GM12878 (cell line): Measurements from ENCODE around the gene ERC2. TPM values are rescaled to one million over a fixed set of nuclear protein-coding genes. Genes with fewer than 3 reads are reported as not detected.

Experiments used
- ATAC-seq: fragments of 200-7000 bp; cut with Tn5 transposase; 3 replicates; pipeline ENCODE4 v1.9.1; 2020; ENCODE audit warnings: mild to moderate bottlenecking, moderate library complexity
- BruUV-seq: library from RNA; stranded (reverse); fragments of 400-500 nt; replicated peaks from 2 replicates; lab custom pipeline; 2021; lab: Mats Ljungman, UMichigan
- CTCF ChIA-PET: fragments of 300-600 bp; sonication (Branson Sonifier 250); formaldehyde crosslinking; extraction: SDS; loops from one replicate; lab custom pipeline; 2021; ENCODE audit warnings: inconsistent platforms; lab: Yijun Ruan, JAX
- POLR2A ChIA-PET: fragments of 350-600 bp; formaldehyde crosslinking; extraction: SDS; loops from one replicate; lab custom pipeline; 2021; ENCODE audit warnings: inconsistent platforms; lab: Charles Lee
- RAD21 ChIA-PET: fragments of 300-600 bp; sonication (Branson Sonifier 250); formaldehyde crosslinking; loops from one replicate; lab custom pipeline; 2023; ENCODE audit warnings: antibody characterized with exemption; ENCODE audit not compliant: unreplicated experiment; lab: Charles Lee
- SMC1A ChIA-PET: fragments of 300-600 bp; sonication (Branson Sonifier 250); formaldehyde crosslinking; loops from one replicate; lab custom pipeline; 2023; ENCODE audit not compliant: unreplicated experiment, uncharacterized antibody; lab: Charles Lee
- DNase-seq: peaks from one replicate; pipeline ENCODE4 v3.0.0-alpha.2; 2011; ENCODE audit warnings: low read depth, low spot score
- FAIRE-seq: peaks from 3 replicates; lab custom pipeline; 2011; peaks lifted over from hg19 to GRCh38; lab: Jason Lieb, UNC
- H2AFZ ChIP-seq: 2 replicates; pipeline ENCODE4 v1.6.0; 2011; ENCODE audit warnings: low read depth, low read length, control low read depth; ENCODE audit not compliant: control insufficient read depth
- H3K27ac ChIP-seq: 2 replicates; pipeline ENCODE4 v1.5.1; 2011; ENCODE audit warnings: control low read depth; ENCODE audit not compliant: control insufficient read depth, insufficient read depth
- H3K27me3 ChIP-seq, 2 experiments: replicated peaks in 1 of 2; 2 replicates each; pipeline versions ENCODE4 v1.6.0 to v1.6.1; 2011; ENCODE audit warnings: low read length in 1 of 2; ENCODE audit not compliant: control insufficient read depth in 2 of 2, insufficient read depth in 2 of 2
- H3K36me3 ChIP-seq, 2 experiments: 2 replicates each; pipeline ENCODE4 v1.5.1; 2011; ENCODE audit warnings: low read length in 1 of 2; ENCODE audit not compliant: control insufficient read depth in 2 of 2, insufficient read depth in 2 of 2
- H3K4me1 ChIP-seq: 2 replicates; pipeline ENCODE4 v1.6.1; 2011; ENCODE audit warnings: mild to moderate bottlenecking, low read length, moderate library complexity, mixed read lengths; ENCODE audit not compliant: control insufficient read depth, insufficient read depth
- H3K4me2 ChIP-seq: 2 replicates; pipeline ENCODE4 v1.6.0; 2011; ENCODE audit warnings: control low read depth; ENCODE audit not compliant: control insufficient read depth, insufficient read depth
- H3K4me3 ChIP-seq: fragments of 200-600 bp; sonication (generic); 2 replicates; pipeline ENCODE4 v1.5.1; 2016
- H3K79me2 ChIP-seq: 2 replicates; pipeline ENCODE4 v1.6.0; 2011; ENCODE audit warnings: low read length; ENCODE audit not compliant: control insufficient read depth, insufficient read depth
- H3K9ac ChIP-seq: 2 replicates; pipeline ENCODE4 v1.8.0; 2011; ENCODE audit warnings: low read length, control low read depth, mixed read lengths; ENCODE audit not compliant: control insufficient read depth, insufficient read depth
- H3K9me3 ChIP-seq: replicated peaks from 3 replicates; pipeline ENCODE4 v1.5.1; 2011; ENCODE audit warnings: mild to moderate bottlenecking, low read length; ENCODE audit not compliant: control insufficient read depth, insufficient read depth
- H4K20me1 ChIP-seq: 2 replicates; pipeline ENCODE4 v1.6.0; 2011; ENCODE audit not compliant: control insufficient read depth, insufficient read depth
- ESRRA ChIP-seq: IDR thresholded peaks from 2 replicates; pipeline ENCODE4 v1.6.1; 2012; ENCODE audit warnings: mild to moderate bottlenecking, low read length, improper control_type of control experiment
- IKZF2 ChIP-seq, 2 experiments: fragments of 450-650 bp; IDR thresholded peaks; 2 replicates each; pipeline ENCODE4 v1.6.1; 2017; ENCODE audit warnings: mild to moderate bottlenecking in 2 of 2, moderate library complexity in 2 of 2
- IRF4 ChIP-seq: IDR thresholded peaks from 2 replicates; pipeline ENCODE4 v1.6.1; 2011; ENCODE audit warnings: low read depth, low read length
- TAF1 ChIP-seq: IDR thresholded peaks from 2 replicates; pipeline ENCODE4 v1.6.1; 2011; ENCODE audit warnings: mild to moderate bottlenecking, low read depth, low read length, borderline replicate concordance
- YY1 ChIP-seq: IDR thresholded peaks from 2 replicates; pipeline ENCODE4 v1.6.1; 2011; ENCODE audit warnings: low read depth, mild to moderate bottlenecking, low read length
- WGBS: methylation state at CpG from one replicate; pipeline ENCODE4 v1.1.6; 2016; ENCODE audit warnings: low lambda C conversion rate; ENCODE audit not compliant: insufficient replicate concordance, insufficient coverage; ENCODE audit errors: missing lambda C conversion rate; 5-methylcytosine and 5-hydroxymethylcytosine counted together
- in situ Hi-C: fragments of 300-500 bp; cut with MboI; formaldehyde crosslinking; loops from 9 replicates; pipeline ENCODE4 v1.14.3; 2018; ENCODE audit warnings: mixed read lengths
- intact Hi-C: fragments of 100-400 bp; cut with micrococcal nuclease; formaldehyde crosslinking; loops from one replicate; pipeline ENCODE4 v1.14.2; 2022; ENCODE audit not compliant: unreplicated experiment
- polyA plus RNA-seq, 11 experiments: library from polyadenylated mRNA; depleted of rRNA in 4 of 11; unstranded in 6 of 11; stranded (reverse) in 5 of 11; fragments of >200 nt; fragmentation: Nextera tagmentation in 4 of 11; fragmentation: Illumina TruSeq in 1 of 11; extraction: Ambion mirVana in 4 of 11; extraction: Trizol in 1 of 11; gene quantifications; 1 replicate in 1 of 11; 2 replicates in 10 of 11; pipeline versions ENCODE4 v1.2.1 to v1.2.3, GENCODE V29; 2011 to 2016; ENCODE audit warnings: inconsistent platforms in 2 of 11, missing spikeins in 2 of 11, low read depth in 1 of 11
- total RNA-seq, 4 experiments: library from RNA; depleted of rRNA in 3 of 4; stranded (reverse); fragments of >200 nt in 3 of 4; fragmentation: Illumina TruSeq in 1 of 4; extraction: Trizol in 1 of 4; gene quantifications; 2 replicates each; pipeline versions ENCODE4 v1.2.1 to v1.2.3, GENCODE V29; 2013 to 2021
- TF ChIP-seq, protein P1 (sequence below): fragments of 450-650 bp; IDR thresholded peaks from 2 replicates; pipeline ENCODE4 v1.6.1; 2017; ENCODE audit warnings: antibody characterized with exemption, mild to moderate bottlenecking, moderate library complexity
- TF ChIP-seq, protein P2 (sequence below): fragments of 150-350 bp; IDR thresholded peaks from 2 replicates; pipeline ENCODE4 v1.6.1; 2014; ENCODE audit warnings: mild to moderate bottlenecking, low read depth, low read length
- TF ChIP-seq, protein P3 (sequence below): IDR thresholded peaks from 2 replicates; pipeline ENCODE4 v1.6.1; 2011; ENCODE audit warnings: mild to moderate bottlenecking, low read depth, low read length, moderate library complexity; ENCODE audit not compliant: insufficient replicate concordance

The ERC2 gene
- total and polyA plus RNA-seq, 10 of the 15 experiments (the other 5 are each of a cell fraction or from before 2014, with no cell fraction given) = 0.06 to 1.4 (median 0.12) TPM; not detected in 3

DNA sequence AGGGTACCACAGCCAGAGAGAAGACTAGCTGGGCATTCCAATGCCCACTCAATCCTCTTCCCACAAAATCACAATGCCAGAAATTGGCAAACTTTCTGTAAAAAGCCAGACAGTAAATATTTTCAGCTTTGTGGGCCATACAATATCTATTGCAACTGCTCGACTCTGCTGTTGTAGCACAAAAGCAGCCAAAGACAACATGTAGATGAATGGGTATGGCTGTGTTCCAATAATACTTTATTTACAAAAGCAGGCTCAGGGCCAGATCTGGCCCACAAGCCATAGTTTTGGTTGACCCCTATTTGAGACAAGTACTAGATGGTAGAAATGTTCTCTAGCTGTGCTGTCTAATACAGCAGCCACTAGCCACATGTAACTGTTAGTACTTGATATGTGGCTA lies 330.9 kb downstream of the ERC2 start:
- Histone ChIP-seq H3K27ac (no peak overlapping the region), H3K27me3 (peaks cover 0 to 2% of the 10 kb centered on the region in 2 experiments; a peak in 2 of 4 replicates), H3K9ac (no peak overlapping the region), H3K4me1 (no peaks in the 10 kb centered on the region), H3K36me3 (no peaks in the 10 kb centered on the region), H4K20me1 (no peaks in the 10 kb centered on the region), H3K4me2 (no peak overlapping the region), H2AFZ (no peak overlapping the region), H3K79me2 (no peaks in the 10 kb centered on the region), H3K9me3 (no peaks in the 10 kb centered on the region), H3K4me3 (no peak overlapping the region)
- no peak for ATAC-seq
- TF ChIP-seq YY1 (no peak), IRF4 (no peak), IKZF2 (IDR thresholded peaks at IDR 0.05) (no peak), ESRRA (no peak), TAF1 (no peak)
- TF ChIP-seq, protein P1, sequence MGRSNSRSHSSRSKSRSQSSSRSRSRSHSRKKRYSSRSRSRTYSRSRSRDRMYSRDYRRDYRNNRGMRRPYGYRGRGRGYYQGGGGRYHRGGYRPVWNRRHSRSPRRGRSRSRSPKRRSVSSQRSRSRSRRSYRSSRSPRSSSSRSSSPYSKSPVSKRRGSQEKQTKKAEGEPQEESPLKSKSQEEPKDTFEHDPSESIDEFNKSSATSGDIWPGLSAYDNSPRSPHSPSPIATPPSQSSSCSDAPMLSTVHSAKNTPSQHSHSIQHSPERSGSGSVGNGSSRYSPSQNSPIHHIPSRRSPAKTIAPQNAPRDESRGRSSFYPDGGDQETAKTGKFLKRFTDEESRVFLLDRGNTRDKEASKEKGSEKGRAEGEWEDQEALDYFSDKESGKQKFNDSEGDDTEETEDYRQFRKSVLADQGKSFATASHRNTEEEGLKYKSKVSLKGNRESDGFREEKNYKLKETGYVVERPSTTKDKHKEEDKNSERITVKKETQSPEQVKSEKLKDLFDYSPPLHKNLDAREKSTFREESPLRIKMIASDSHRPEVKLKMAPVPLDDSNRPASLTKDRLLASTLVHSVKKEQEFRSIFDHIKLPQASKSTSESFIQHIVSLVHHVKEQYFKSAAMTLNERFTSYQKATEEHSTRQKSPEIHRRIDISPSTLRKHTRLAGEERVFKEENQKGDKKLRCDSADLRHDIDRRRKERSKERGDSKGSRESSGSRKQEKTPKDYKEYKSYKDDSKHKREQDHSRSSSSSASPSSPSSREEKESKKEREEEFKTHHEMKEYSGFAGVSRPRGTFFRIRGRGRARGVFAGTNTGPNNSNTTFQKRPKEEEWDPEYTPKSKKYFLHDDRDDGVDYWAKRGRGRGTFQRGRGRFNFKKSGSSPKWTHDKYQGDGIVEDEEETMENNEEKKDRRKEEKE = no peak
- TF ChIP-seq, protein P2, sequence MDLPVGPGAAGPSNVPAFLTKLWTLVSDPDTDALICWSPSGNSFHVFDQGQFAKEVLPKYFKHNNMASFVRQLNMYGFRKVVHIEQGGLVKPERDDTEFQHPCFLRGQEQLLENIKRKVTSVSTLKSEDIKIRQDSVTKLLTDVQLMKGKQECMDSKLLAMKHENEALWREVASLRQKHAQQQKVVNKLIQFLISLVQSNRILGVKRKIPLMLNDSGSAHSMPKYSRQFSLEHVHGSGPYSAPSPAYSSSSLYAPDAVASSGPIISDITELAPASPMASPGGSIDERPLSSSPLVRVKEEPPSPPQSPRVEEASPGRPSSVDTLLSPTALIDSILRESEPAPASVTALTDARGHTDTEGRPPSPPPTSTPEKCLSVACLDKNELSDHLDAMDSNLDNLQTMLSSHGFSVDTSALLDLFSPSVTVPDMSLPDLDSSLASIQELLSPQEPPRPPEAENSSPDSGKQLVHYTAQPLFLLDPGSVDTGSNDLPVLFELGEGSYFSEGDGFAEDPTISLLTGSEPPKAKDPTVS = no peak
- TF ChIP-seq, protein P3, sequence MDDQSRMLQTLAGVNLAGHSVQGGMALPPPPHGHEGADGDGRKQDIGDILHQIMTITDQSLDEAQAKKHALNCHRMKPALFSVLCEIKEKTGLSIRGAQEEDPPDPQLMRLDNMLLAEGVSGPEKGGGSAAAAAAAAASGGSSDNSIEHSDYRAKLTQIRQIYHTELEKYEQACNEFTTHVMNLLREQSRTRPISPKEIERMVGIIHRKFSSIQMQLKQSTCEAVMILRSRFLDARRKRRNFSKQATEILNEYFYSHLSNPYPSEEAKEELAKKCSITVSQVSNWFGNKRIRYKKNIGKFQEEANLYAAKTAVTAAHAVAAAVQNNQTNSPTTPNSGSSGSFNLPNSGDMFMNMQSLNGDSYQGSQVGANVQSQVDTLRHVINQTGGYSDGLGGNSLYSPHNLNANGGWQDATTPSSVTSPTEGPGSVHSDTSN = no peak
- POLR2A ChIA-PET = no interaction called here
- no peak for DNase-seq
- no TSS peak for BruUV-seq
- no peak for FAIRE-seq
- CTCF ChIA-PET = no interaction called here
- intact Hi-C loops (no loop called here), in situ Hi-C loops (no loop called here)
- RAD21 ChIA-PET = no interaction called here
- 0% methylated on average over 1 of the region's 1 CpG for WGBS
- SMC1A ChIA-PET = no interaction called here
